ENCODE measurements around the gene LXN.

LXN gene

GRCh38 chr3:158671821-158672214, 630 bp downstream of the LXN start:
- peak overlapping the region; percentile 75 for H3K4me3 ChIP-seq (ENCODE audit: low read depth, low read length)

GRCh38 chr3:158668506-158668905, 3.9 kb downstream of the LXN start:
- no peak overlapping the region for H3K4me3 ChIP-seq (ENCODE audit: low read depth, low read length)

DNA sequence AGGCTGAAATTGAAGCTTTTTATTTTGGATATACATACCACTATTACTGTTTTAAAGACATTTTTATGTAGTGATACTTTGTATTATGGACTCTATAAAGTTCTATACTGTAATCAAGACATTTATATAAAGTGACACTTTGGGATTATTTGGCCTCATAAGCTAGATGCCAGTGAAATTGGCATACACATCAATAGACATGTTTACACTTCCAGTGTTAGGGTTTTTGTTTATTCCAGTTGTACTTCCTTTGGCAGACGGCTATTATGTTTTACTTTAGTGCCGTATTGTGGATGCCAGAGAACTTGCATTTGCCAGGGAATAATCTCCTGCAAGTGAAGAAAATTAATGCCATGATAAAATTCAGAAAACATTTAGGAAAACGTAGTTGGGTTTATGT, 6.0 kb downstream of the LXN start:
- H3K4me3 ChIP-seq (ENCODE audit: low read depth, low read length), result no peak overlapping the region

DNA sequence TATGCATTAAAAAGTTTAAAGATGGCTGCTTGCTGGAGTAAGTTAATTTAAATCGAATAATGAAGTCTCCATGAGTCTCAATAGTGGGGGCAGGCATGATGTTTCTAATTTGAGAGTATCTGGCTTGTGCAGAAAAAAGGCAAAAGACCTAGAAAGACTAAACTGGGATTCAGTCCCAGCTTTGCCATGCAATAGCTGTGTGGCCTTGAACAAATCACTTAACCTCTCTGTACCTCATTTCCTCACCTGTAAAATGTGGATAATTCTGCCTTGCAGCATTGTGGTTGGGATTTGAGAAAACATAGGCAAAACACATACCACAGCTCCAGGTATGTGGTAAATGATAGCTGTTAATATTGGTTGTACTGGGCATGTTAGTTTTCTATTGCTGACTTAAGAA, 8.6 kb downstream of the LXN start:
- no peak overlapping the region for H3K4me3 ChIP-seq (ENCODE audit: low read depth, low read length)

DNA sequence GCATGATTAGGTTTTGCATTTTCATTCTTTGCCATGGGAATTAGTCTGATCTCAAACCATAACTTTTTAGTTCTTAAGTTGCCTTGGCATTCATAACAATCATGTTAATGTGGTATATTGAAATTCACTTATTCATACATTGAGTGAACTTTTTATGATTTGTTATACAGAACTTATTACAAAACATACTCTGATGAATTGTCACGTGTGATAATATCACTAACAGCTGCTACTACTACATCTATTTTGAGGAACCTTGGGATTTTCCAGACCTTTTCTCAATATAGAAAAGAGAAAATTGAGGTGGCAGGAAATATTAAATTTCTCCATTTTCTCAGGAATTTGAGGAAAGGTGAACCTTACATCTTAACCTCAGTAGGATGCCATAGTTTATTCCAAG, 9.2 kb downstream of the LXN start:
- no peak overlapping the region for H3K4me3 ChIP-seq (ENCODE audit: low read depth, low read length)

GRCh38 chr3:158660711-158661110, 11.7 kb downstream of the LXN start:
- H3K4me3 ChIP-seq (ENCODE audit: low read depth, low read length), result no peak overlapping the region

GRCh38 chr3:158659454-158660237, 12.8 kb downstream of the LXN start:
- no peak overlapping the region for H3K4me3 ChIP-seq (ENCODE audit: low read depth, low read length)

DNA sequence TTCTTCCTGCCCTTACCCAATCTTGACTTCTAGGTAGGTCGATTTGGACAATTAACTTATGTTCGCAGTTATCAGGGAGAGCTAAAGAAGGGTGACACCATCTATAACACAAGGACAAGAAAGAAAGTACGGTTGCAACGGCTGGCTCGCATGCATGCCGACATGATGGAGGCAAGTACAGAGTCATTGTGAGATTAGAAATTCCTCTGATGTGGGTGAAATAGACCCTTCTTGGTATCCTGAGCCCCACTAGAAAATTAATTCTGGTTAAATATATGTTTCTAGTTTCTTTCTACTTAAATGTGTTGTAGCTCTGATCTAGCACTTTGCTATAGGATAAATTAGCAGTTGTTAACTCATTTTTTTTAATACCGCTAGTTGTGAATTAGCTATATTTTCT, 13.6 kb downstream of the LXN start:
- H3K4me3 ChIP-seq (ENCODE audit: low read depth, low read length), result no peak overlapping the region

GRCh38 chr3:158652463-158652862, 20.0 kb downstream of the LXN start:
- H3K4me3 ChIP-seq (ENCODE audit: low read depth, low read length), result no peak overlapping the region

DNA sequence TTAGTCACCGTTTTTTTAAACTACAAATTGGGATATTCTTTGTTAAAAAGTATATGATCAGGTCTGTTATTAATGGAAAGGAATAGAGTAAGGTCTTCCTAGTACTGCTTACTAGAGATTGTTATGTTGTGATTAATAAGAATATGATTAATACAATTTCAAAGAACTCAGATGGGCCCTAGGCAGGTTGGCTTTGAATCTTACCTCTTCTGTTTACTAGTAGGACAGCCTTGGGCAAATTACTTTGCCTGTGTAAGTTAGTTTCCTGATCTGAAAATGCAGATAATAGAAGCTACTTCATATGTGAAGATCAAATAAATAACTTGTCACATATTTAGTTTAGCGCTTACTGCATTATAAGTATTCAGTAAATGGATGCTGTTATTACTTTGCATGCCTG, 21.3 kb downstream of the LXN start:
- H3K4me3 ChIP-seq (ENCODE audit: low read depth, low read length), result no peak overlapping the region

- H3K4me3 ChIP-seq (ENCODE audit: low read depth, low read length), result no peak overlapping the region
Measured at GRCh38 chr3:158649791-158650190, 22.7 kb downstream of the LXN start.

DNA sequence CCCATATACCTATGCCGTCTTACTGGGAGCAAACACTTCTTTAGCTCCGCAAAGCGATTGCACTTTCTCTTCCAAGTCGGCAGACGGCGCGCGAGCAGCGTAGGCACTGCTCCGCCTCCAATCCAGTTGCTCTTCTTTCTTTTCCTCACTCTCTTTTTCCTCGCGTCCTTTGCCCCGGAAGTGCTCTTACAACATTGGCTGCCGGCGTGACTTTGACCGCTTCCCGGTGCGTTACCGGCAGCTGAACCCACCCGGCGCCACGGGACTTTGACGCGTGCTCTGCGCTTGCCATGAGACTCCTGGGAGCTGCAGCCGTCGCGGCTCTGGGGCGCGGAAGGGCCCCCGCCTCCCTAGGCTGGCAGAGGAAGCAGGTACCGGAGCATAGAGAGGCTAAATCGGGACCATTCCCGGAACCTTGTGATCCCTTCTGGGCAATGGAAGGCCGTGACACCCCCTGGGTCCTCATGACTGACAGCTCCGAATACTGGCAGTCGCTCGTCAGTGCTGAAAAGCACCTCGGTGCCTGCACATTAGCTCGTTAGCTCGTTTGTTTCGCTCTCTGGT, 28.0 kb downstream of the LXN start, which contains the start of gene GFM1:
GFM1 (plus strand) TSS at position 183 of the 564 bp plus-strand sequence; CDS start at position 291, 108 bp downstream.
- H3K4me3 ChIP-seq (ENCODE audit: low read depth, low read length), result peak within 1 kb of the TSS; percentile 94

DNA sequence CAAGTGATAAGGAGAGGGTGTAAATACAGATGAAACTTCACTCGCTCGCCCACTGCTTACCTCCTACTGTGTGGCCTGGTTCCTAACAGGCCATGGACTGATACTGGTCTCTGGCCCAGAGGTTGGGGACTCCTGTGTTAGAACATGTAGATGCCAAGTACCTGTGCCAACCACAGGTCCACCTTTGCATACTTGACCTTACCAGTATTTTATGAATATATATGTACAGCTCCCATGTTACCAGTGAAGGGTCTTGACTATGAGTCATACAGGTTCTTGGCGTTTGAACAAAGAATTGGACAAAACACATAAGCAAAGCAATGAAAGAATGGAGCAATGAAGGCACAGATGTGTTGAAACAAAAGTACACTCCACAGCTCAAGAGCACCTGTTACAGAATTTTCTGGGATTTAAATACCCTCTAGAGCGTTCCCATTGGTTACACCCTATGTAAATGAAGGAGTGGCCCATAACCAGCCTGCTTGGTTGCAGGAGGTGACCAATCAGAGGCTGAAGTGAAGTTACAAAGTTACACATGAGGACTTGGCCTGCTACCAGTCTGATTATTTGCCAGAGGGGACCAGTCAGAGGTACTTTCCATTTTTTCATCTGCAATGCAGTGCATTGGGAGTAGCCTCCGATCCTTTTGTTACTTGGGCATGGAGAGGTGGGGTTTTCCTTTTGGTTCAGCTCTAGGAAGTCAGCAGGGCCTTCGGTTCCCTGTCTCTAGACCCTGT, 29.8 kb downstream of the LXN start:
- H3K4me3 ChIP-seq (ENCODE audit: low read depth, low read length), result no peak overlapping the region

DNA sequence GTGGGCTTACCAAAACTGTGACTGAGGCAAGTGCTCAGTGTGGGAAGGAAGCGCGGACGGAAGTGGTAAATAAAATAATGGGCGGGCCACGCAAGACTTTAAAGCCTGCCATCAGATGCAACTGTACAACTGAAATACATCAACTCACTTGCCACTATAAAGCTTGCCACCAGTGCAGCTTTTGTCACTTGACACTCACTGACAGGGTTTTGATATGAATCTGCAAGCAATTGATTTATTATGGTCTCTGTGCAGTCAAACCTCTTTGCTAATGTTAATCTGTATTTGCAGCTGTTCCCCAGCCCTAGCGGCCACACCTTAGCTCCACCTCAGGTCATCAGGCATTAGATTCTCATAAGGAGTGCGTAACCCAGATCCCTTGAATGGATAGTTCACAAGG, 30.4 kb downstream of the LXN start:
- H3K4me3 ChIP-seq (ENCODE audit: low read depth, low read length), result no peak overlapping the region

DNA sequence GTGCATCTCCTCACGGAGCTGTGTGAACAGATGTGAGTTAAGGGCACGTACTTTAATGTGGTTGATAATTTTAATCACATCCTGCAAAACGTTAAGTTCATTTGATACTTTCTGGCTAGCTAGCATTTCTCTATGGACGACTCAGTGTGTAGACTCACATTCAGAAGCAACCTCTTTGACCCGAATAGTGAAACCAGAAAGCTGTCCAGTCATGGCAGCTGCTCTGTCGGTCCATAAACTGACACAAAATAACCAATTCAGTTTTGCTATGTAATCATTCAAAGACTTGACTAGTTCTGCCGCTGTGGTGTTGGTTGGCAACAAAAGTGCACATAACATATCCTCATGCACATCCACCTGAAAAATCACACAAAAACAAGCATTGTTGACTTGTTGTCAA, 31.8 kb downstream of the LXN start:
- H3K4me3 ChIP-seq (ENCODE audit: low read depth, low read length), result no peak overlapping the region

GRCh38 chr3:158631981-158632380, 40.5 kb downstream of the LXN start:
- H3K4me3 ChIP-seq (ENCODE audit: low read depth, low read length), result no peak overlapping the region

DNA sequence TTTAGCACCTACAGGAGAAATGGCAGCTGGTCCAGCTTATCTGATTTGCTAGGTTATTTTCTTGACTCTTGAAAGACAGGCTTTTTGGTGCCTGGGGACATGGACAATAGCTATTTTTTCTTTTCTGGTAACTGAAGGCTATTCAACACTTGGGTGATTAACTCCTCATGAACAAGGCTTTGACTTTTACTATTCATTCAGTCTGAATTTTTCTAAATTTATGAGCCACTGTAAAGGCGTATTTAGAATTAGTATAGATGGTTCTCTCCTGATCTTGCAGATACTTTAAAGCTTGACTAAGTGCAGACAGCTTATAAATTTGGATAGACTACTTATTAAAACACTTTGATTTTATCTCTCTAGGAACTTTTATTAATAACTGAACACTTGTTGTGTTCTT, 46.6 kb downstream of the LXN start:
- H3K4me3 ChIP-seq (ENCODE audit: low read depth, low read length), result no peak overlapping the region

DNA sequence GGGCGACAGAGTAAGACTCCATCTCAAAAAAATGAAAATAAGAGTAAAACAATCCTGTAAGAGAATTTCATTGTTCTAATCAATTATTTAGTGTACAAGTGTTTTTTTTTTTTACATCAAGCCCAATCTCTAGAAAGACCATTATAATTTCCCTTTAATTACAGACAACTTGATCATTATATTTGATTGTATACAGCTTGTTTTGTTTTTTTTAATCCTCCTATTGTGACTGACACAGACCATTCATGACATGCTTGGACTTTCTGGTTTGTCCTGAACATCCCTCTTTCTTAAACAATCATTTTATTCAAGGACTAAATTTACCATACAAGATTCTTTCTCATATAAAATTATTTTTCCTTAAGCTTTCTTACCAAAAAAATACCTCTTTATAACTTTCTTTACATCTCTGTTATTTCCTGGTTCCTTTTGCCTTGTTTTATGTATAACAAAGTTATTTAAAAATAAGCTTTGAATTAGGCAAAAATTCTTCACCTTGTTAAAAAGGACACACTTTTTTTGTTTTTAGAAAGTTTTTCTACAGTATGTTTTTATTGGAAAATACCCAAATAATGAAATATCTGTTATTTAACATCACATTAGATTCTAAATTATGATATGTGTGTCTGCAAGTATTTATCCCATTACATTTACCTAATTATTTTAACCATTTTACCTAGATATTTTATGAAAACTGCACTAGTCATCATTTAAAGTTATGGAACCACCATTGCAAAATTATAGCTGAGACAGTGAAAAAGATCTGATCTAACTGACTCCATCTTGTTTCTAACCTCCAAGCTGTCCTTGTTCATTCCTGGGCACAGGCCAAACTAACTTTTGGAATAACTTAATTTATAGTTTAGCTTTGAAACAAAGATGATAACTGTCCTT, 54.2 kb downstream of the LXN start:
- H3K4me3 ChIP-seq (ENCODE audit: low read depth, low read length), result no peak overlapping the region
